ENCODE data around the gene CT45A9.
"Not testable (repeated sequence)": the region's sequence is repeated elsewhere in the genome, so short reads cannot be mapped to it uniquely, and the experiment has no call there.

DNA sequence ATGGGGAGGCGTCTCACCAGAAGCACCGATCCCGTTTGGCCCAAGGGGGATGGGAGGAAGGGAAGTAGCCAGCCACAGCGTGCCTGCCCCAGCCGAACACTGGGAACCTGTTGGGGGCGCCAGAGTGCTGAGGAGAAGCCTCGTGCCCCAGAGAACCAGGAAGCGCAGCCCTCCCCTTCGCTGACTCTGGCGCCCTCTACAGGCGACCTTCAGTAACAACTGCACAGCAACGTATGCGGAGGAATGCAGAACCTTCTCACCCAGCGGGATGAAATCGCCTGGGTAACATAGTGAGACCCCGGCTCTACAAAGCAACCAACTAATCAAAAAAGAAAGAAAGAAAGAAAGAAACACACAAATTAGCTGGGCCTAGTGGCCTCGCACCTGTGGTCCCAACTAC lies 51.7 kb downstream of the CT45A9 start, which contains the start of gene CT45A2:
- TF ChIP-seq CTCF (IDR thresholded peaks at IDR 0.05; ENCODE audit: low read depth, low read length, poor library complexity, severe bottlenecking); EZH2phosphoT487 (IDR thresholded peaks at IDR 0.05; ENCODE audit: borderline replicate concordance, low read length): not testable (repeated sequence)

Measured in DOHH2 (cell line).